Endothelial cell of umbilical vein (primary cell): ENCODE measurements around the gene GRAMD1B. TPM values are rescaled to one million over a fixed set of nuclear protein-coding genes. Genes with fewer than 3 reads are reported as not detected.

Experiments used
- BruUV-seq: library from RNA; stranded (reverse); fragments of 400-500 nt; replicated peaks from 2 replicates; lab custom pipeline; 2021; lab: Mats Ljungman, UMichigan
- CTCF ChIA-PET: fragments of 300-600, 350-600 bp; sonication (Branson Sonifier 250); formaldehyde crosslinking; loops from one replicate; lab custom pipeline; 2021; ENCODE audit warnings: antibody characterized with exemption, inconsistent platforms; lab: Charles Lee
- POLR2A ChIA-PET: fragments of 300-600, 350-600 bp; sonication (Branson Sonifier 250); formaldehyde crosslinking; loops from one replicate; lab custom pipeline; 2021; ENCODE audit warnings: antibody characterized with exemption, inconsistent platforms; lab: Charles Lee
- DNase-seq: peaks from one replicate; pipeline ENCODE4 v3.0.0-alpha.2; 2011; ENCODE audit warnings: low read depth, low spot score
- FAIRE-seq: peaks from 2 replicates; lab custom pipeline; 2011; peaks lifted over from hg19 to GRCh38; lab: Jason Lieb, UNC
- H2AFZ ChIP-seq: 2 replicates; pipeline ENCODE4 v1.6.0; 2012; ENCODE audit warnings: low read depth, low read length, control low read depth, inconsistent platforms
- H3K27ac ChIP-seq: 2 replicates; pipeline ENCODE4 v1.5.1; 2011; ENCODE audit warnings: low read depth, mild to moderate bottlenecking, control low read depth, low read length, moderate library complexity; ENCODE audit not compliant: insufficient read depth
- H3K27me3 ChIP-seq, 2 experiments: 2 replicates each; pipeline versions ENCODE4 v1.6.0 to v1.6.1; 2011; ENCODE audit warnings: low read length in 2 of 2, mixed read lengths in 1 of 2; ENCODE audit not compliant: control insufficient read depth in 2 of 2, insufficient read depth in 2 of 2
- H3K36me3 ChIP-seq, 2 experiments: 2 replicates in 1 of 2; 3 replicates in 1 of 2; pipeline ENCODE4 v1.5.1; 2011; ENCODE audit warnings: low read length in 2 of 2, mild to moderate bottlenecking in 1 of 2, moderate library complexity in 1 of 2; ENCODE audit not compliant: control insufficient read depth in 2 of 2, insufficient read depth in 2 of 2; ENCODE audit errors: extremely low read depth in 1 of 2
- H3K4me1 ChIP-seq: 3 replicates; pipeline ENCODE4 v1.5.1; 2011; ENCODE audit warnings: mild to moderate bottlenecking, low read length; ENCODE audit not compliant: control insufficient read depth, insufficient read depth; ENCODE audit errors: extremely low read depth
- H3K4me2 ChIP-seq: 2 replicates; pipeline ENCODE4 v1.6.1; 2011; ENCODE audit warnings: low read length, control low read depth, mixed read lengths; ENCODE audit not compliant: insufficient read depth
- H3K4me3 ChIP-seq, 3 experiments: fragments of 200-600 bp in 1 of 3; sonication (generic), shearing (Covaris generic) in 1 of 3; replicated peaks in 1 of 3; 2 replicates each; pipeline ENCODE4 v1.5.1; 2011 to 2016; ENCODE audit warnings: control low read depth in 3 of 3, low read length in 3 of 3, mild to moderate bottlenecking in 2 of 3, inconsistent platforms in 1 of 3, low read depth in 1 of 3, moderate library complexity in 1 of 3; ENCODE audit not compliant: insufficient read depth in 1 of 3
- H3K79me2 ChIP-seq: 2 replicates; pipeline ENCODE4 v1.6.0; 2012; ENCODE audit warnings: low read length, inconsistent platforms; ENCODE audit not compliant: control insufficient read depth, insufficient read depth
- H3K9ac ChIP-seq: replicated peaks from 2 replicates; pipeline ENCODE3; 2011; ENCODE audit warnings: low read length, control low read depth; ENCODE audit not compliant: insufficient read depth; ENCODE audit errors: extremely low read depth
- H3K9me1 ChIP-seq: replicated peaks from 3 replicates; pipeline ENCODE4 v1.6.0; 2011; ENCODE audit warnings: mild to moderate bottlenecking, low read length; ENCODE audit not compliant: control insufficient read depth, insufficient read depth; ENCODE audit errors: extremely low read depth
- H3K9me3 ChIP-seq: replicated peaks from 2 replicates; pipeline ENCODE4 v1.5.1; 2012; ENCODE audit warnings: low read length, inconsistent platforms; ENCODE audit not compliant: control insufficient read depth, insufficient read depth
- H4K20me1 ChIP-seq: replicated peaks from 2 replicates; pipeline ENCODE3; 2011; ENCODE audit warnings: mild to moderate bottlenecking, low read length; ENCODE audit not compliant: control insufficient read depth, insufficient read depth; ENCODE audit errors: extremely low read depth
- EZH2 ChIP-seq: IDR thresholded peaks from 2 replicates; pipeline ENCODE4 v1.6.1; 2012; ENCODE audit warnings: borderline replicate concordance, low read depth, mild to moderate bottlenecking, moderate library complexity, low read length, inconsistent platforms; ENCODE audit not compliant: severe bottlenecking
- FOS ChIP-seq: IDR thresholded peaks from 2 replicates; pipeline ENCODE4 v1.6.1; 2011; ENCODE audit warnings: mild to moderate bottlenecking, low read length, moderate library complexity, borderline replicate concordance; ENCODE audit not compliant: insufficient read depth
- GATA2 ChIP-seq: IDR thresholded peaks from 2 replicates; pipeline ENCODE4 v1.7.0; 2011; ENCODE audit warnings: low read depth, mild to moderate bottlenecking, moderate library complexity, mixed read lengths, low read length; ENCODE audit not compliant: insufficient read length, insufficient read depth
- JUN ChIP-seq: IDR thresholded peaks from 2 replicates; pipeline ENCODE4 v1.6.1; 2011; ENCODE audit warnings: borderline replicate concordance, low read depth; ENCODE audit not compliant: insufficient read length, insufficient read depth
- MYC ChIP-seq: IDR thresholded peaks from one replicate; pipeline ENCODE4 v1.6.1; 2011; ENCODE audit warnings: mild to moderate bottlenecking, low read depth, low read length
- POLR2A ChIP-seq: IDR thresholded peaks from 2 replicates; pipeline ENCODE4 v1.6.1; 2012; ENCODE audit warnings: low read depth, mild to moderate bottlenecking, control low read depth, low read length
- POLR2AphosphoS5 ChIP-seq: IDR thresholded peaks from 2 replicates; pipeline ENCODE4 v1.6.1; 2012; ENCODE audit warnings: low read depth, mild to moderate bottlenecking, control low read depth, low read length, moderate library complexity; ENCODE audit not compliant: insufficient read depth
- dilution Hi-C: fragments of 300-500 bp; cut with MboI; formaldehyde crosslinking; loops from one replicate; pipeline ENCODE4 v1.15.0; 2019; ENCODE audit warnings: low sequenced_read_pairs; ENCODE audit not compliant: extremely low pct_ligation_motif_present
- intact Hi-C: fragments of 100-400 bp; cut with micrococcal nuclease; formaldehyde crosslinking; loops from one replicate; pipeline ENCODE4 v1.10.0; 2022
- polyA plus RNA-seq, 4 experiments: library from polyadenylated mRNA; depleted of rRNA in 3 of 4; stranded (reverse) in 3 of 4; unstranded in 1 of 4; fragments of >200 nt; gene quantifications; 2 replicates each; pipeline versions ENCODE4 v1.2.1 to v1.2.3, GENCODE V29; 2011 to 2012; ENCODE audit warnings: missing spikeins in 1 of 4
- total RNA-seq: library from RNA; stranded (reverse); gene quantifications from 2 replicates; pipeline ENCODE4 v1.2.3, GENCODE V29; 2021
- TF ChIP-seq, protein P1 (sequence below): IDR thresholded peaks from 2 replicates; pipeline ENCODE4 v1.6.1; 2011; ENCODE audit not compliant: insufficient read depth, insufficient read length
- TF ChIP-seq, protein P2 (sequence below), 2 donors: IDR thresholded peaks; 1 replicate in 1 of 2; 2 replicates in 1 of 2; pipeline ENCODE4 v1.5.1; 2011; ENCODE audit warnings: low read length in 2 of 2, mild to moderate bottlenecking in 2 of 2, moderate library complexity in 2 of 2, control low read depth in 1 of 2, inconsistent platforms in 1 of 2, low read depth in 1 of 2; ENCODE audit not compliant: insufficient read depth in 1 of 2; ENCODE audit errors: extremely low read depth in 1 of 2

The GRAMD1B gene
- total and polyA plus RNA-seq, 2 donors (not counting 3 experiments of a cell fraction or from before 2014, with no cell fraction given) = 5.1 to 11.1 TPM

DNA sequence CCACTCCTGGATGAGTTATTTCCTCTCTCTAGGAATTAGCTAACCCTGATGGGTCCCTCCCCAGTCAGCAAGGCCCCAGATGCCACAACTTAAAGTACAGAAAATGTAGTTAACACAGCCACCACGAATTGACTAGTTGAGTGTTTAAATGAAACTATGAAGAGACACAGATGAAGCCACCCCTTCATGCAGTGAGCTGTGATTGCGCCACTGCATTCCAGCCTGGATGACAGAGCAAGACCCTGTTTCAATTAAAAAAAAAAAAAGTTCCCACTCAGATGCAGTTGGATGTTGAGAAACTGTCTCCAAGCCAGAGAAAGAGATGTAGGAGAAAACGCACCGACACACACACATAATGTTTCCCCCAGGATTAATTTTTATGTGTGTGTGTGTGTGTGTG lies 171.1 kb downstream of the GRAMD1B start:
- dilution Hi-C loops = no loop called here
- Histone ChIP-seq H3K79me2 (no peaks in the 10 kb centered on the region), H3K36me3 (no peaks in the 10 kb centered on the region), H3K4me1 (no peaks in the 10 kb centered on the region), H3K4me3 (no peak overlapping the region), H3K27me3 (no peaks in the 10 kb centered on the region), H3K9me3 (no peaks in the 10 kb centered on the region), H4K20me1 (no peaks in the 10 kb centered on the region), H3K4me2 (no peak overlapping the region), H3K27ac (no peak overlapping the region), H2AFZ (no peak overlapping the region), H3K9me1 (no peaks in the 10 kb centered on the region), H3K9ac (no peak overlapping the region)
- CTCF ChIA-PET = interaction anchor here (0.8 kb wide), 1 partner anchor 14 kb away, joined by 3 read pairs; no protein-coding TSS in a partner anchor
- BruUV-seq = no TSS peak
- no peak for DNase-seq
- intact Hi-C loops = no loop called here
- POLR2A ChIA-PET = no interaction called here
- TF ChIP-seq MYC = no peak
- no peak for TF ChIP-seq POLR2A
- no peak for TF ChIP-seq GATA2
- TF ChIP-seq, protein P1, sequence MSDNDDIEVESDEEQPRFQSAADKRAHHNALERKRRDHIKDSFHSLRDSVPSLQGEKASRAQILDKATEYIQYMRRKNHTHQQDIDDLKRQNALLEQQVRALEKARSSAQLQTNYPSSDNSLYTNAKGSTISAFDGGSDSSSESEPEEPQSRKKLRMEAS = no peak
- no peak for TF ChIP-seq POLR2AphosphoS5
- TF ChIP-seq FOS = no peak
- no peak for TF ChIP-seq JUN
- FAIRE-seq = no peak

DNA sequence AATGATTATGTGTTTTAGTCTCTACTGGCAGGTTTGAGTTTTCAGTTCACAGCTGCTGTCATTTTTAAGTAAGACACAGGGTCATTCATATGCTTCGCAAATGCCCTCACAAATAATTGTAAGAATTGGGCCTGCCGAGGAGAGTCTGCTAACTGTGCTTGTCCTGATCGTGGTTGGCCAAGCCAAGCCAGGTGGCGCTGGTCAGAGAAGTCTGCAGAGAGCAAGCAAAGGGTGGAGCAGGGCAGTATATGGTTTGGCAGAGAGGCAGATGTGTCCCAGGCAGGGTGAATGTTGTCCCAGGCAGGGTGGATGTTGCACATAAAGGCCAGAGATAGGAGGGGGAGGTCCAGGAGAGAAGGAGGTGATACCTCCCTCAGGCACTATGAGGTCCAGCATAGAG lies 171.7 kb downstream of the GRAMD1B start:
- no peak for FAIRE-seq
- TF ChIP-seq FOS = no peak
- TF ChIP-seq EZH2 = no peak
- no peak for TF ChIP-seq MYC
- TF ChIP-seq, protein P2, sequence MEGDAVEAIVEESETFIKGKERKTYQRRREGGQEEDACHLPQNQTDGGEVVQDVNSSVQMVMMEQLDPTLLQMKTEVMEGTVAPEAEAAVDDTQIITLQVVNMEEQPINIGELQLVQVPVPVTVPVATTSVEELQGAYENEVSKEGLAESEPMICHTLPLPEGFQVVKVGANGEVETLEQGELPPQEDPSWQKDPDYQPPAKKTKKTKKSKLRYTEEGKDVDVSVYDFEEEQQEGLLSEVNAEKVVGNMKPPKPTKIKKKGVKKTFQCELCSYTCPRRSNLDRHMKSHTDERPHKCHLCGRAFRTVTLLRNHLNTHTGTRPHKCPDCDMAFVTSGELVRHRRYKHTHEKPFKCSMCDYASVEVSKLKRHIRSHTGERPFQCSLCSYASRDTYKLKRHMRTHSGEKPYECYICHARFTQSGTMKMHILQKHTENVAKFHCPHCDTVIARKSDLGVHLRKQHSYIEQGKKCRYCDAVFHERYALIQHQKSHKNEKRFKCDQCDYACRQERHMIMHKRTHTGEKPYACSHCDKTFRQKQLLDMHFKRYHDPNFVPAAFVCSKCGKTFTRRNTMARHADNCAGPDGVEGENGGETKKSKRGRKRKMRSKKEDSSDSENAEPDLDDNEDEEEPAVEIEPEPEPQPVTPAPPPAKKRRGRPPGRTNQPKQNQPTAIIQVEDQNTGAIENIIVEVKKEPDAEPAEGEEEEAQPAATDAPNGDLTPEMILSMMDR (IDR thresholded peaks at IDR 0.05; ENCODE audit: extremely low read depth in 1 of 2, insufficient read depth in 1 of 2, low read depth in 1 of 2, low read length in 2 of 2) = no peak
- no peak for TF ChIP-seq POLR2AphosphoS5
- no peak for TF ChIP-seq JUN
- TF ChIP-seq, protein P1 = no peak
- TF ChIP-seq GATA2 = no peak
- no peak for TF ChIP-seq POLR2A
- H3K4me1 ChIP-seq = no peaks in the 10 kb centered on the region
- DNase-seq = no peak
- H3K9me1 ChIP-seq = no peaks in the 10 kb centered on the region
- H3K36me3 ChIP-seq = no peaks in the 10 kb centered on the region
- no peak overlapping the region for H3K4me2 ChIP-seq
- H3K9me3 ChIP-seq = no peaks in the 10 kb centered on the region
- no peaks in the 10 kb centered on the region for H3K79me2 ChIP-seq
- dilution Hi-C loops = no loop called here
- BruUV-seq = no TSS peak
- intact Hi-C loops = no loop called here
- no peak overlapping the region for H3K9ac ChIP-seq
- H2AFZ ChIP-seq = no peak overlapping the region
- no peaks in the 10 kb centered on the region for H4K20me1 ChIP-seq
- ChIA-PET CTCF (interaction anchor here (0.8 kb wide), 1 partner anchor 14 kb away, joined by 3 read pairs; no protein-coding TSS in a partner anchor), POLR2A (interaction anchor here (0.7 kb wide), 1 partner anchor 11 kb away, joined by 3 read pairs; no protein-coding TSS in a partner anchor)
- H3K27ac ChIP-seq = no peak overlapping the region
- no peak overlapping the region for H3K4me3 ChIP-seq
- H3K27me3 ChIP-seq = no peaks in the 10 kb centered on the region
